Liver (tissue), 9 donors: Measurements from ENCODE around the gene CARD14. TPM values are rescaled to one million over a fixed set of nuclear protein-coding genes. Genes with fewer than 3 reads are reported as not detected.

ENCODE experiments used
- DNase-seq: peaks from one replicate; pipeline ENCODE4 v3.0.0-alpha.2; 2017; ENCODE audit warnings: low spot score
- H3K27ac ChIP-seq, 2 donors: one replicate each; pipeline ENCODE4 v1.7.0; 2013; ENCODE audit warnings: inconsistent platforms in 2 of 2, low read length in 2 of 2, control low read depth in 1 of 2, low read depth in 1 of 2, mild to moderate bottlenecking in 1 of 2
- H3K27me3 ChIP-seq, 4 donors: one replicate each; pipeline versions ENCODE4 v1.6.1 to v1.7.0; 2013; ENCODE audit warnings: low read length in 3 of 4, inconsistent platforms in 1 of 4, mild to moderate bottlenecking in 1 of 4, moderate library complexity in 1 of 4; ENCODE audit not compliant: control insufficient read depth in 4 of 4, insufficient read depth in 4 of 4
- H3K36me3 ChIP-seq, 4 donors: one replicate each; pipeline versions ENCODE4 v1.6.1 to v1.7.0; 2013; ENCODE audit warnings: low read length in 3 of 4, mild to moderate bottlenecking in 3 of 4, low read depth in 1 of 4, moderate library complexity in 1 of 4; ENCODE audit not compliant: control insufficient read depth in 4 of 4, insufficient read depth in 3 of 4
- H3K4me1 ChIP-seq, 4 donors: one replicate each; pipeline versions ENCODE4 v1.6.1 to v1.7.0; 2013; ENCODE audit warnings: low read length in 3 of 4, mild to moderate bottlenecking in 3 of 4, moderate library complexity in 1 of 4; ENCODE audit not compliant: control insufficient read depth in 4 of 4, insufficient read depth in 4 of 4
- H3K4me3 ChIP-seq, 3 donors: one replicate each; pipeline versions ENCODE4 v1.6.1 to v1.7.0; 2013; ENCODE audit warnings: low read length in 3 of 3, control low read depth in 1 of 3, low read depth in 1 of 3, mild to moderate bottlenecking in 1 of 3
- H3K9ac ChIP-seq, 2 donors: one replicate each; pipeline ENCODE4 v1.7.0; 2013; ENCODE audit warnings: low read length in 2 of 2, mild to moderate bottlenecking in 2 of 2, moderate library complexity in 2 of 2, control low read depth in 1 of 2, low read depth in 1 of 2
- H3K9me3 ChIP-seq, 4 donors: one replicate each; pipeline versions ENCODE4 v1.6.1 to v1.7.0; 2013; ENCODE audit warnings: low read length in 3 of 4; ENCODE audit not compliant: control insufficient read depth in 4 of 4
- ATF3 ChIP-seq: IDR thresholded peaks from 2 replicates; pipeline ENCODE4 v1.6.1; 2016; ENCODE audit warnings: antibody characterized with exemption
- CTCF ChIP-seq: fragments of 150-350 bp; IDR thresholded peaks from 2 replicates; pipeline ENCODE4 v1.5.1; 2017; ENCODE audit warnings: improper control_type of control experiment, low read depth, low read length; ENCODE audit not compliant: missing input control
- EGR1 ChIP-seq, 2 donors: IDR thresholded peaks; 2 replicates each; pipeline ENCODE4 v1.6.1; 2016 to 2018; ENCODE audit warnings: antibody characterized with exemption in 2 of 2, low read depth in 2 of 2
- FOXA1 ChIP-seq: IDR thresholded peaks from 2 replicates; pipeline ENCODE4 v1.6.1; 2016; ENCODE audit warnings: antibody characterized with exemption
- FOXA2 ChIP-seq: IDR thresholded peaks from 2 replicates; pipeline ENCODE4 v1.6.1; 2016; ENCODE audit warnings: antibody characterized with exemption
- GABPA ChIP-seq, 2 donors: IDR thresholded peaks in 1 of 2; conservative IDR thresholded peaks in 1 of 2; 2 replicates each; pipeline ENCODE4 v1.6.1; 2016; ENCODE audit warnings: antibody characterized with exemption in 2 of 2, mild to moderate bottlenecking in 1 of 2, moderate library complexity in 1 of 2
- HNF4A ChIP-seq, 2 donors: conservative IDR thresholded peaks; 2 replicates each; pipeline ENCODE4 v1.6.1; 2016; ENCODE audit warnings: antibody characterized with exemption in 2 of 2, mild to moderate bottlenecking in 2 of 2
- HNF4G ChIP-seq: IDR thresholded peaks from 2 replicates; pipeline ENCODE4 v1.6.1; 2016; ENCODE audit warnings: antibody characterized with exemption
- JUND ChIP-seq, 2 donors: IDR thresholded peaks; 2 replicates each; pipeline ENCODE4 v1.6.1; 2016; ENCODE audit warnings: antibody characterized with exemption in 2 of 2
- MAX ChIP-seq: IDR thresholded peaks from 2 replicates; pipeline ENCODE4 v1.6.1; 2016; ENCODE audit warnings: antibody characterized with exemption
- RAD21 ChIP-seq, 2 donors: IDR thresholded peaks; 2 replicates each; pipeline ENCODE4 v1.6.1; 2016; ENCODE audit warnings: antibody characterized with exemption in 2 of 2, mild to moderate bottlenecking in 2 of 2
- RXRA ChIP-seq, 2 donors: IDR thresholded peaks; 2 replicates each; pipeline ENCODE4 v1.6.1; 2017 to 2018; ENCODE audit warnings: antibody characterized with exemption in 2 of 2, mild to moderate bottlenecking in 1 of 2
- SP1 ChIP-seq: IDR thresholded peaks from 2 replicates; pipeline ENCODE4 v1.6.1; 2018; ENCODE audit warnings: antibody characterized with exemption, mild to moderate bottlenecking
- TAF1 ChIP-seq: conservative IDR thresholded peaks from 2 replicates; pipeline ENCODE4 v1.6.1; 2016; ENCODE audit warnings: antibody characterized with exemption, mild to moderate bottlenecking
- YY1 ChIP-seq: IDR thresholded peaks from 2 replicates; pipeline ENCODE4 v1.6.1; 2016; ENCODE audit warnings: antibody characterized with exemption, mild to moderate bottlenecking
- whole genome bisulfite sequencing: extraction: QIAGEN DNeasy Blood & Tissue Kit; methylation state at CpG from one replicate; pipeline ENCODE4 v1.1.7; 2013; 5-methylcytosine and 5-hydroxymethylcytosine counted together
- polyA plus RNA-seq, 2 donors: library from polyadenylated mRNA; stranded (reverse) in 1 of 2; unstranded in 1 of 2; fragments of 200-250 nt in 1 of 2; fragments of >200 nt in 1 of 2; fragmentation: Nextera tagmentation in 1 of 2; extraction: Ambion mirVana in 1 of 2; gene quantifications; one replicate each; pipeline versions ENCODE4 v1.2.1 to v1.2.3, GENCODE V29; 2013 to 2015
- total RNA-seq, 2 donors: library from RNA; depleted of rRNA; stranded (reverse); fragments of >200 nt; gene quantifications; one replicate each; pipeline ENCODE4 v1.2.3, GENCODE V29; 2014
- donor health status: healthy.
- donor health status: healthy.
- donor health status: healthy.
- donor health status: healthy.
- donor health status: healthy.

The CARD14 gene
- total and polyA plus RNA-seq, 4 donors = 0.07 to 0.70 (median 0.29) TPM

- TF ChIP-seq ATF3 = no peak
- TF ChIP-seq RXRA (IDR thresholded peaks at IDR 0.05) = no peak
- no peak for TF ChIP-seq FOXA1
- TF ChIP-seq JUND (IDR thresholded peaks at IDR 0.05) = no peak
- no peak for TF ChIP-seq FOXA2
Measured at GRCh38 chr17:80201446-80201845, 31.6 kb downstream of the CARD14 start (continued).

- no peak for TF ChIP-seq HNF4G
- TF ChIP-seq JUND (IDR thresholded peaks at IDR 0.05) = no peak
- no peak for TF ChIP-seq YY1
- no peak for TF ChIP-seq GABPA (IDR thresholded peaks at IDR 0.05 in 1 of 2, conservative IDR thresholded peaks at IDR 0.05 in 1 of 2)
- no peak for TF ChIP-seq CTCF
- Histone ChIP-seq H3K27ac (no peak overlapping the region), H3K27me3 (no peaks in the 10 kb centered on the region), H3K4me3 (no peak overlapping the region), H3K36me3 (no peaks in the 10 kb centered on the region), H3K9me3 (no peaks in the 10 kb centered on the region), H3K9ac (no peak overlapping the region), H3K4me1 (no peaks in the 10 kb centered on the region)
- 93% methylated on average over 17 of the region's 17 CpGs for WGBS
- DNase-seq = no peak
Measured at GRCh38 chr17:80202197-80202596, 32.4 kb downstream of the CARD14 start.

- Histone ChIP-seq H3K9ac (no peak overlapping the region), H3K9me3 (no peaks in the 10 kb centered on the region), H3K4me1 (no peaks in the 10 kb centered on the region), H3K36me3 (no peaks in the 10 kb centered on the region), H3K27ac (no peak overlapping the region), H3K27me3 (no peaks in the 10 kb centered on the region), H3K4me3 (no peak overlapping the region)
- WGBS = 86% methylated on average over 11 of the region's 11 CpGs
- no peak for TF ChIP-seq SP1
- TF ChIP-seq YY1 = no peak
- TF ChIP-seq MAX = no peak
- no peak for TF ChIP-seq HNF4A (conservative IDR thresholded peaks at IDR 0.05)
- no peak for TF ChIP-seq ATF3
- TF ChIP-seq GABPA (IDR thresholded peaks at IDR 0.05 in 1 of 2, conservative IDR thresholded peaks at IDR 0.05 in 1 of 2) = no peak
- TF ChIP-seq FOXA1 = no peak
- no peak for DNase-seq
Measured at GRCh38 chr17:80203471-80203963, 33.7 kb downstream of the CARD14 start.

GRCh38 chr17:80204626-80205468 is 35.0 kb downstream of the CARD14 start:
- no peaks in the 10 kb centered on the region for H3K9me3 ChIP-seq
- H3K4me3 ChIP-seq = no peak overlapping the region
- WGBS = 90% methylated on average over 19 of the region's 19 CpGs
- no peak overlapping the region for H3K27ac ChIP-seq
- peaks cover 0 to 11% (median 2%) of the 10 kb centered on the region in 4 donors for H3K36me3 ChIP-seq
- H3K27me3 ChIP-seq = no peaks in the 10 kb centered on the region
- H3K9ac ChIP-seq = no peak overlapping the region
- H3K4me1 ChIP-seq = no peaks in the 10 kb centered on the region
- no peak for DNase-seq
- TF ChIP-seq SP1 = no peak
- no peak for TF ChIP-seq RAD21 (IDR thresholded peaks at IDR 0.05)
- no peak for TF ChIP-seq ATF3
- no peak for TF ChIP-seq MAX
- no peak for TF ChIP-seq HNF4A (conservative IDR thresholded peaks at IDR 0.05)
- TF ChIP-seq CTCF = no peak
- TF ChIP-seq HNF4G = no peak
- TF ChIP-seq FOXA1 = no peak
- no peak for TF ChIP-seq EGR1 (IDR thresholded peaks at IDR 0.05; ENCODE audit: low read depth in 2 of 2)
- no peak for TF ChIP-seq TAF1
- no peak for TF ChIP-seq FOXA2
